ENCODE measurements around the gene FIG4.

FIG4 gene

GRCh38 chr6:109788687-109789086, 97.6 kb downstream of the FIG4 start:
- no peaks in the 10 kb centered on the region for H3K9me3 ChIP-seq (ENCODE audit: low read depth, low read length)
- H3K36me3 ChIP-seq (ENCODE audit: insufficient read depth, low read length): peaks cover 7% of the 10 kb centered on the region; the same call in 1 of the 2 replicates
- no peak overlapping the region for H3K9ac ChIP-seq (ENCODE audit: insufficient read length)
- TF ChIP-seq EZH2 (IDR thresholded peaks at IDR 0.05): no peak
- no peak for TF ChIP-seq POLR2AphosphoS5 (IDR thresholded peaks at IDR 0.05; ENCODE audit: borderline replicate concordance, low read depth, low read length)
- TF ChIP-seq FOXP2 (optimal IDR thresholded peaks at IDR 0.05; ENCODE audit: control extremely low read depth, extremely low read length, insufficient read depth): no peak
- DNase-seq (ENCODE audit: low read depth, low spot score): no peak
- H3K4me3 ChIP-seq: no peak overlapping the region
- H3K27ac ChIP-seq: no peak overlapping the region

DNA sequence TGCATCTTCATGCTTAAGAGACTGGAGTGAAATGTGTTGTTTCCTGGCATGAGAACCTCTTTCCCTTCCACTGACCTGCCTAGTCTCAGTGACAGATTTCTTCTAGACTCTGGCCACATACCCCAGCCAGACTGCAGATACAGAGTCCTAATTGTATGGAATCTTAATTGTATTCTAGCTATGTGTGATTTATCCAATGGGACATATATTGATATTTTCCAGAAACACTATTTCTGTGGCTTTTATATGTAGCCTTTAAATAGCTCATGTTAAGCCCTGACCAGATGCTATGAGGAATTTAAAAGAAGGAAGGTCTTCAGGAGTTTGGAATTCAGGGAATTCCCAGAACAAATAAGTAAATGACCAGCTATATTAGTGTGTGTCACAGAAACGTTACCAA, 99.0 kb downstream of the FIG4 start:
- Histone ChIP-seq H3K9ac (ENCODE audit: insufficient read length) (no peak overlapping the region), H3K9me3 (ENCODE audit: low read depth, low read length) (no peaks in the 10 kb centered on the region), H3K27ac (no peak overlapping the region), H3K36me3 (ENCODE audit: insufficient read depth, low read length) (peaks cover 7% of the 10 kb centered on the region; the same call in 1 of the 2 replicates), H3K4me3 (no peak overlapping the region)
- DNase-seq (ENCODE audit: low read depth, low spot score): no peak
- no peak for TF ChIP-seq FOXP2 (optimal IDR thresholded peaks at IDR 0.05; ENCODE audit: control extremely low read depth, extremely low read length, insufficient read depth)
- TF ChIP-seq POLR2AphosphoS5 (IDR thresholded peaks at IDR 0.05; ENCODE audit: borderline replicate concordance, low read depth, low read length): no peak
- no peak for TF ChIP-seq EZH2 (IDR thresholded peaks at IDR 0.05)

- TF ChIP-seq EZH2 (IDR thresholded peaks at IDR 0.05) (no peak), FOXP2 (optimal IDR thresholded peaks at IDR 0.05; ENCODE audit: control extremely low read depth, extremely low read length, insufficient read depth) (no peak), POLR2AphosphoS5 (IDR thresholded peaks at IDR 0.05; ENCODE audit: borderline replicate concordance, low read depth, low read length) (no peak)
- H3K9me3 ChIP-seq (ENCODE audit: low read depth, low read length): no peaks in the 10 kb centered on the region
- H3K27ac ChIP-seq: no peak overlapping the region
- peaks cover 4% of the 10 kb centered on the region; the same call in 1 of the 2 replicates for H3K36me3 ChIP-seq (ENCODE audit: insufficient read depth, low read length)
- H3K9ac ChIP-seq (ENCODE audit: insufficient read length): no peak overlapping the region
- DNase-seq (ENCODE audit: low read depth, low spot score): no peak
- H3K4me3 ChIP-seq: no peak overlapping the region
These were observed 100.2 kb downstream of the FIG4 start for GRCh38 chr6:109791301-109791700.

DNA sequence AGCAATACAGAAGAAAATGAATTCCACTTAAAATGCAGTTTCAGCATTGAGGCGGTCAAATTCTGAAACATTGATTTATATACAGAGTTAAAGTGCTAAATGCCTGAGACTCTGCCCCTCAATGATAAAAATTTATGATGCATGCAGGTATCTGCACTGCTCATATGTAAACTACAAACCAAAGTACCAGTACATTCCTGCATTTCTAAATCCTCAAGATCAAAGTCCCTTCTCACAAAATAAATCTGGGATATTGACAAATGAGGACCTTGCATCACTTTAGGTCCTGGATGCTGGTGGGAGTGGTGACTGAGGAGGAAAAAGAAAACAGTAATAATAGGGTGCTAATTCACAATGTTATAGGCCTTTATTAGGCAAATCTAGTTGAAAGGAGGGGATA, 101.9 kb downstream of the FIG4 start:
- no peak overlapping the region for H3K27ac ChIP-seq
- H3K9me3 ChIP-seq (ENCODE audit: low read depth, low read length): no peaks in the 10 kb centered on the region
- DNase-seq (ENCODE audit: low read depth, low spot score): no peak
- TF ChIP-seq FOXP2 (optimal IDR thresholded peaks at IDR 0.05; ENCODE audit: control extremely low read depth, extremely low read length, insufficient read depth) (no peak), POLR2AphosphoS5 (IDR thresholded peaks at IDR 0.05; ENCODE audit: borderline replicate concordance, low read depth, low read length) (no peak), EZH2 (IDR thresholded peaks at IDR 0.05) (no peak)
- H3K9ac ChIP-seq (ENCODE audit: insufficient read length): no peak overlapping the region
- H3K4me3 ChIP-seq: no peak overlapping the region
- H3K36me3 ChIP-seq (ENCODE audit: insufficient read depth, low read length): no peaks in the 10 kb centered on the region

DNA sequence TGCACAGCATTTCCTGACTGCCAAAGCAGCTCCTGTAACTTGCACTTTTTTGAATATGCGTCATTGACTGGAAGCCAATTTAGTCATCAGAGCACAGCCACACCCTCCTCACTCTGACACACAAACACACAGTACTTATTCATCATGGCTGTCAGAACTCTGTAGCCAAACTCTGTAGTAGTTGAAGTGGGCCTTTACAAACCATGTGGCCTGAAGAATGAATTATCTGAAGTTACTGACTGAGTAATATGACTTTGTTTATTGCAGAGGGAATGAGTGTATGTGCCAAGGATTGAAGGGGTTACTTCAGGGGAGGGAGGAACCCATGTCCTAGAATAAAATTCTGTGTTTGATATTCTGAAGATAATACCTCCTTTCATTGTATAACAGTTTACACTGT, 102.7 kb downstream of the FIG4 start:
- H3K9me3 ChIP-seq (ENCODE audit: low read depth, low read length): no peaks in the 10 kb centered on the region
- no peak overlapping the region for H3K4me3 ChIP-seq
- no peaks in the 10 kb centered on the region for H3K36me3 ChIP-seq (ENCODE audit: insufficient read depth, low read length)
- no peak overlapping the region for H3K9ac ChIP-seq (ENCODE audit: insufficient read length)
- peak overlapping the region; percentile 48; the same call in 1 of the 2 replicates for H3K27ac ChIP-seq
- no peak for DNase-seq (ENCODE audit: low read depth, low spot score)
- TF ChIP-seq FOXP2 (optimal IDR thresholded peaks at IDR 0.05; ENCODE audit: control extremely low read depth, extremely low read length, insufficient read depth) (no peak), POLR2AphosphoS5 (IDR thresholded peaks at IDR 0.05; ENCODE audit: borderline replicate concordance, low read depth, low read length) (no peak), EZH2 (IDR thresholded peaks at IDR 0.05) (no peak)

DNA sequence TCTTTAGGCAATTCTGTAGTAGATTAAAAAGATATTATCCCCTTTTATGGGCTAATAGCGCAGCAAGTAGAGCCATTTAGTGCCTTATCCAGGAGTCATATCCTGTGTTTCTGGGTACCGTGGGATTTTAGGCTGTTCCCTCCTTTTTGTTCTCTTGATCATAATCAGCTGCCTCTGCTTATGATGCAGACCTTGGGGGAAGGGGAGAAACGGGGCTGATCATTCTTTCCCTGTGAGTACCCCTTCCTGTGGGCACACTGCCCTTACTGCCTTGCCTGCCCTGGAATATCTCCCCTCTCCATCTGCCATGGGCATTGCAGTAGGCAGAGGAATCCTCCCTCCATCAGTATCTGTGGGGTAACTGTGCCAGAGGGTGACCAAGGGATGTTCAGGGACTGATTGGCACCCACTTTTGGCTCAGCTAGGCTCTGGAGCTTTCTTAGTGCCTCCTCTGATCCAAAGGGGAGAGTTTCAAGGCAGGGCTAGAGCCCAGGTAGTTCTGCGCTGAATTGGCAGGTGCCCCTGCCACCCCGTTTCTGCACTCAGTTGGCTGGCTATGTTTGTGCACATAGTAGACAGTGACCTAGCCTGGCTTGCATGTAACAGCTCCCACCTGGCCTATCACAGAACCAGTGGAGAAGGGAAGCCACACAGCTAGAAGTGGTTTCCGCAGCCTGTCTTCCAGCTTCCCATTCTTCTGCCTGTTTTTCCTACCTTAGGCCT, 103.3 kb downstream of the FIG4 start:
- Histone ChIP-seq H3K4me3 (no peak overlapping the region), H3K9me3 (ENCODE audit: low read depth, low read length) (no peaks in the 10 kb centered on the region), H3K36me3 (ENCODE audit: insufficient read depth, low read length) (no peaks in the 10 kb centered on the region), H3K9ac (ENCODE audit: insufficient read length) (no peak overlapping the region), H3K27ac (peak overlapping the region; percentile 48; the same call in 1 of the 2 replicates)
- TF ChIP-seq POLR2AphosphoS5 (IDR thresholded peaks at IDR 0.05; ENCODE audit: borderline replicate concordance, low read depth, low read length) (no peak), FOXP2 (optimal IDR thresholded peaks at IDR 0.05; ENCODE audit: control extremely low read depth, extremely low read length, insufficient read depth) (no peak), EZH2 (IDR thresholded peaks at IDR 0.05) (no peak)
- DNase-seq (ENCODE audit: low read depth, low spot score): no peak

- H3K4me3 ChIP-seq: no peak overlapping the region
- no peak overlapping the region for H3K9ac ChIP-seq (ENCODE audit: insufficient read length)
- no peaks in the 10 kb centered on the region for H3K36me3 ChIP-seq (ENCODE audit: insufficient read depth, low read length)
- no peaks in the 10 kb centered on the region for H3K9me3 ChIP-seq (ENCODE audit: low read depth, low read length)
- no peak for TF ChIP-seq POLR2AphosphoS5 (IDR thresholded peaks at IDR 0.05; ENCODE audit: borderline replicate concordance, low read depth, low read length)
- TF ChIP-seq FOXP2 (optimal IDR thresholded peaks at IDR 0.05; ENCODE audit: control extremely low read depth, extremely low read length, insufficient read depth): no peak
- TF ChIP-seq EZH2 (IDR thresholded peaks at IDR 0.05): no peak
- no peak overlapping the region for H3K27ac ChIP-seq
- no peak for DNase-seq (ENCODE audit: low read depth, low spot score)
These were observed 105.0 kb downstream of the FIG4 start for GRCh38 chr6:109795994-109796555.

DNA sequence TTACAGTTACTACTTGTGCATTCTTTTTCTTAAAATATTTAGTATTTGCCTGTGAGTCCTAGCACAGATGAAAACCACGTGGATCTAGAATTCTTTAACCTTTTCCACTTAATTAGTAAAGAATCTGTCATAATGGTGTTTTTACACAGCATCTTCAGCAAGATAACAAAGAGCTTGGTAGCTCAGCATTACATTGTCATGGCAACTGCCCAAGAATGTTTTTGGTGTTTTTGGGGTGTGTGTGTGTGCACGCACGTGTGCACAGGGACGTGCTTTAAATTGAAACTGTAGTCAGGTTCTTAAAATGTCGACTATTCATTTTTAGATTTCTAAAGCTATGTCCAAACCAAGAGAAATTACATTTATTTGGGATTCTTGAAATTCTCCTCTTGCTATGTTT, 108.0 kb downstream of the FIG4 start:
- H3K9ac ChIP-seq (ENCODE audit: insufficient read length): no peak overlapping the region
- H3K4me3 ChIP-seq: no peak overlapping the region
- H3K36me3 ChIP-seq (ENCODE audit: insufficient read depth, low read length): no peaks in the 10 kb centered on the region
- TF ChIP-seq POLR2AphosphoS5 (IDR thresholded peaks at IDR 0.05; ENCODE audit: borderline replicate concordance, low read depth, low read length) (no peak), EZH2 (IDR thresholded peaks at IDR 0.05) (no peak), FOXP2 (optimal IDR thresholded peaks at IDR 0.05; ENCODE audit: control extremely low read depth, extremely low read length, insufficient read depth) (no peak)
- H3K9me3 ChIP-seq (ENCODE audit: low read depth, low read length): no peaks in the 10 kb centered on the region
- H3K27ac ChIP-seq: no peak overlapping the region
- DNase-seq (ENCODE audit: low read depth, low spot score): no peak

All from SK-N-MC (cell line).